ENCODE data around the gene DDHD1. TPM values are rescaled to one million over a fixed set of nuclear protein-coding genes. Genes with fewer than 3 reads are reported as not detected.
A peak's percentile ranks its signal among the peaks of the same experiment; 100 is the strongest.

The DDHD1 gene
- total RNA-seq, 4 donors from 2014 or later, result 5.3 to 42.1 (median 12.6) TPM

DNA sequence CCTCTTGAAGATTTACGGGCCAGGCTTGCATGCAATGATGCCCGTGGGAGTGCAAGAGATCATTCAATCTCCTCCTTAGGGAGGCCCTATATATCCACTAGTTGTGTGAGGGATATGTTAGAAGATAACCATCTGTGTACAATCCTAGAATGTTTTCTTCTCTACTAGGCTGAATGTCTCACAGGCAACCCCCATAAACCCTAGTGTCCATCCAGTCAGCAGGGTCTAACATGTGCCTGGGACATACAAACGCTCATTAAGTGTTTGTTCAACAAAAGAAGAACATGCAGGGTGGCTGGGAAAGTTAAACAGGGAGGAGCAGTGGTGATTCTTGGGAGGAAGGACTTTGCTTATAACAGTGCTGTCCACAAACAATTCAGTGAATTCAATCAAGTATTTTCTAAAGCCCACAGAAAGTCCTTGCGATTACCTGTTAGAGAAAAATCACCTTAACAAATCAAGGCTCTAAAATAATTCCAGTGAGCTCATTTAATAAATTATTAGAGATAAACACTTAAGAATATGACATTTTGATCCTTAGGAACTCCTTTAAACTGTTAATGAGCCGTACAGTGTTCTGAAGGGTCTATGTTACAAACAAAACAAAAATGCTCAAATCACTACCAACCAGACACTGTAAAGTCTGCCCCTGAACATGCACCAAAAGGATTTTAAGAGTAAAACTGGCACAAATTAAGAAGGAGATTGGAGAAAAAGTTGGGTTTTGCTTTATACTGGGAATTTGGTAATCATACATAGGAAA is 105.6 kb downstream of the DDHD1 start:
- TF ChIP-seq, protein P1, sequence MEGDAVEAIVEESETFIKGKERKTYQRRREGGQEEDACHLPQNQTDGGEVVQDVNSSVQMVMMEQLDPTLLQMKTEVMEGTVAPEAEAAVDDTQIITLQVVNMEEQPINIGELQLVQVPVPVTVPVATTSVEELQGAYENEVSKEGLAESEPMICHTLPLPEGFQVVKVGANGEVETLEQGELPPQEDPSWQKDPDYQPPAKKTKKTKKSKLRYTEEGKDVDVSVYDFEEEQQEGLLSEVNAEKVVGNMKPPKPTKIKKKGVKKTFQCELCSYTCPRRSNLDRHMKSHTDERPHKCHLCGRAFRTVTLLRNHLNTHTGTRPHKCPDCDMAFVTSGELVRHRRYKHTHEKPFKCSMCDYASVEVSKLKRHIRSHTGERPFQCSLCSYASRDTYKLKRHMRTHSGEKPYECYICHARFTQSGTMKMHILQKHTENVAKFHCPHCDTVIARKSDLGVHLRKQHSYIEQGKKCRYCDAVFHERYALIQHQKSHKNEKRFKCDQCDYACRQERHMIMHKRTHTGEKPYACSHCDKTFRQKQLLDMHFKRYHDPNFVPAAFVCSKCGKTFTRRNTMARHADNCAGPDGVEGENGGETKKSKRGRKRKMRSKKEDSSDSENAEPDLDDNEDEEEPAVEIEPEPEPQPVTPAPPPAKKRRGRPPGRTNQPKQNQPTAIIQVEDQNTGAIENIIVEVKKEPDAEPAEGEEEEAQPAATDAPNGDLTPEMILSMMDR (IDR thresholded peaks at IDR 0.05), result no peak
- TF ChIP-seq POLR2A (IDR thresholded peaks at IDR 0.05), result no peak

DNA sequence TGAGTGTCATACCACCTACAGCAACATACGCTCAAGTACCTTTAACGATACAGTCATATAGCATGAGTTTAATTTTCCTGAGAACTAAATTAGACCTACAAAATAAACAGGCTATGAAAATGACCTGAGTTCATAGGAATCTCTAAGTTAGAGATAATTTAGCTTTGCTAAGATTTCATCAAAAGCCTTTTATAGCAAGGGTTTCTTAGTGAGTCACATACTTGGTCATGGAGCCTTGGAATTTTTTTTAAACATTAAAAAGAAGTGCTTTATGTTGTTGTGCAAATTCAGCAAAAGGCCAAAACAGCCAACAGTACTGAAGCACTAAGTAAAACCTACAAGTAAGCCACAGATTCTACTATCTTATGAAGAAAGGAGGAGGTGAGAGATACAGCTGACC is 108.6 kb downstream of the DDHD1 start:
- no peaks in the 10 kb centered on the region for H3K4me1 ChIP-seq
- no peak overlapping the region for H3K4me3 ChIP-seq
- TF ChIP-seq POLR2A (IDR thresholded peaks at IDR 0.05), result no peak
- TF ChIP-seq, protein P1 (IDR thresholded peaks at IDR 0.05), result no peak
- no peaks in the 10 kb centered on the region for H3K9me3 ChIP-seq
- H3K27me3 ChIP-seq, result no peaks in the 10 kb centered on the region
- H3K27ac ChIP-seq, result no peak overlapping the region
- no peaks in the 10 kb centered on the region for H3K36me3 ChIP-seq
- DNase-seq, result no peak

More for the DNA sequence above, 105.6 kb downstream of the DDHD1 start:
- Histone ChIP-seq H3K36me3 (no peaks in the 10 kb centered on the region), H3K4me1 (no peaks in the 10 kb centered on the region), H3K27ac (no peak overlapping the region), H3K27me3 (no peaks in the 10 kb centered on the region), H3K4me3 (no peak overlapping the region), H3K9me3 (no peaks in the 10 kb centered on the region)
- no peak for DNase-seq

DNA sequence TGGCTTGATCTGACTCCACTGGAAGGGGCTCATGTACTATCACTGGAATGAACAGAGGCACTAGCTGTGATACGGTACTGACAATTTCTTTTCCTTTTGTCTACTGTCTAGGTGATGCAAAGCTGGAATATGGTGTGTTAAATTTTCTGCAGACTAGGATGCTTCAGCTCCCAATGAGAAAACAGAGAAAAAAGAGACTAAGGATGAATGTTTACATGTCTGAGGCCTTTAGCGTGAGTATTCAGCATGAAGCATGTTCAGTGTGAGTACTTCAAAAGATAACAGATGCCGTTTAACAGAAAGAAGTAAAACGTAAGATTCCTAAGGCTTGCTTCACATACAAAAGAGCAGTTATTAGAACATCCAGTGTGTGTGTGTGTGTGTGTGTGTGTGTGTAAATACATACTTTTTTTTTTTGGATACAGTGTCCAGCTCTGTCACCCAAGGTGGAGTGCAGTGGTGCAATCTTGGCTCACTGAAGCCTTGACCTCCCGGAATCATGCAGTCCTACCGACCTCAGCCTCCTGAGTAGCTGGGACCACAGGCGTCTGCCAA is 110.0 kb downstream of the DDHD1 start:
- no peaks in the 10 kb centered on the region for H3K36me3 ChIP-seq
- H3K9me3 ChIP-seq, result no peaks in the 10 kb centered on the region
- no peaks in the 10 kb centered on the region for H3K4me1 ChIP-seq
- H3K27ac ChIP-seq, result peak overlapping the region in 2 of 4 donors; percentile 26 to 40
- no peak overlapping the region for H3K4me3 ChIP-seq
- no peaks in the 10 kb centered on the region for H3K27me3 ChIP-seq
- DNase-seq, result no peak
- TF ChIP-seq, protein P1 (IDR thresholded peaks at IDR 0.05), result no peak
- TF ChIP-seq POLR2A (IDR thresholded peaks at IDR 0.05), result no peak

DNA sequence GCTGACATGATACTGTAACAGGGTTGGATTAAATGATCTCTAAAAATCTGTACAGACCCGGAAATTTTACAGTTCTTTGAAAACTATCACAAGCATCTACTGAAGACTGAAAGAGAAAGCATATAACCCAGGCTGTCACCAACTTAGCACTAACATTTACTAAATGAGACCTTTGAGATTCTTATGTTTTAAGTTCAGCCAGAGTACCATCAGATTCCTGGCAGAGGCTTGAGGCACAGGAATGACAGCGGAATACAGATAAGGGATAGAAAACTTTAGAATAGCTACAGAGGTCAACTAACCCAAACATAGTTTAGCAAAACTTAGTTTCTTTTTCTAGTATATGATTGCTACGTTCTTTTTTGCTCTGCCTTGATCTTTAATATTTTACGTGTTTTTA is 110.6 kb downstream of the DDHD1 start:
- H3K4me3 ChIP-seq, result no peak overlapping the region
- H3K27ac ChIP-seq, result peak overlapping the region in 1 of 4 donors; percentile 40
- no peaks in the 10 kb centered on the region for H3K36me3 ChIP-seq
- no peak for DNase-seq
- TF ChIP-seq, protein P1 (IDR thresholded peaks at IDR 0.05), result no peak
- TF ChIP-seq POLR2A (IDR thresholded peaks at IDR 0.05), result no peak
- no peaks in the 10 kb centered on the region for H3K9me3 ChIP-seq
- H3K27me3 ChIP-seq, result no peaks in the 10 kb centered on the region
- H3K4me1 ChIP-seq, result no peaks in the 10 kb centered on the region

DNA sequence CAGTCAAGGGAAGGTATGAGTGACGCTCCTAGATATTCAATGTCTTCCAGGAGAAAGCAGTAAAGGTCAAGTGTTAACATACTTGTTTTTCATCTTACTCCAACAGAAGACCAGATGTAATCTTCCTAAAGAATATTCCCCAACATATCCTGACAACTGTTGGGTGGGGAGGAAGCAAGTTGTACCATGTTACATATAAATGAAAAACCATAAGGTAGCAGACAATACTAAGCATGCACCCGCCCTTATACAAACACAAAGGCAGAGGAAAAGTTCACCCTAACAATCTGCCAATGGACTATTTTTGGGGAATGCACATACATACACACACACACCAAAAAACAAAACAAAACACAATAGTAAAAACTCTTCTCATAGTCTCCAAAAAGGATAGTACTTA is 112.1 kb downstream of the DDHD1 start:
- DNase-seq, result no peak
- Histone ChIP-seq H3K9me3 (no peaks in the 10 kb centered on the region), H3K36me3 (no peaks in the 10 kb centered on the region), H3K4me3 (no peak overlapping the region), H3K4me1 (no peaks in the 10 kb centered on the region), H3K27ac (no peak overlapping the region), H3K27me3 (no peaks in the 10 kb centered on the region)
- no peak for TF ChIP-seq POLR2A (IDR thresholded peaks at IDR 0.05)
- TF ChIP-seq, protein P1 (IDR thresholded peaks at IDR 0.05), result no peak

Measured in Peyer's patch (tissue), 4 donors.